ENCODE data around the gene IFT81.

Gene IFT81

DNA sequence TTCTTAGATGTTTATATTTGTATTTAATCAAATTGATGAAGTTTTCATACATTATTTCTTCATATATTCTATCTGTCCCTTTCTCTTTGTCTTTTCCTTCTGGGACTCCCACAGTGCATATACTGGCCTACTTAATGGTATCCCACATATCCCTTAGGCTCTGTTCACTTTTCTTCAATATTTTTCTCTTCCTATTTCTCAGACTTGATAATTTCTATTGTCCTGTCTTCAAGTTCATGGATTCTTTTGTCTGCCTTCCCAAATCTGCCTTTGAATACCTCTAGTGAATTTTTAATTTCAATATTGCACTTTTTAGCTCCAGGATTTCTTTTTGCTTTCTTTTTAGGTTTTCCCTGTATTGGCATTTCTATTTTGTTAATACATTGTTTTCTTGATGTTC is 33.4 kb downstream of the IFT81 start:
- in situ Hi-C loops (cut with HindIII; ENCODE audit: low sequenced_read_pairs) = no loop called here

DNA sequence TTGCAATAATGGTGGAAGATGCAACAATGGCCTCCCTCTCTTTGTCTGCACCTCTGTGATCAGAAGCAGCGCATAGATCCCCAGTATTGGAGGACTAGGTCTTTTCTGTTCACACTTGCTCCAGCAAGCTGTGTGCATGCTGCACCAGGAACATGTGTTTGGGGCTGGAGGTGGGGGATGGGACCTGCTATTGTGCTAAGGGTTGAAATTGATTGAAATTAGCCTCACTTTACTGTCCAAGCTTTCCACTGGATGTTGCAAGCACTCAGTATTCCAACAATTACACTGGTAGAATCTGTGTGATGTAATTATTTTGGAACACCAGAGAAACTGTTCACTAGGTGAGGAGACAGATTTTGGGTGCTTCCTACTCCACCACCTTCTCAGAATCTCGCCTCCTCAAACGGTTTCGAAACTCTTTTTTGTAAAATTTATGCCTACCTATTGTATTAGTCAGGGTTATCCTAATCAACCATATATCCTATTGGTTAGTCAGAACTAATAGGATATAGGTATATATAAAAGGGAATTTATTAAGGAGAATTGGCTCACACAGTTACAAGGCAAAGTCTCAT is 35.6 kb downstream of the IFT81 start:
- in situ Hi-C loops (cut with HindIII; ENCODE audit: low sequenced_read_pairs) = no loop called here

DNA sequence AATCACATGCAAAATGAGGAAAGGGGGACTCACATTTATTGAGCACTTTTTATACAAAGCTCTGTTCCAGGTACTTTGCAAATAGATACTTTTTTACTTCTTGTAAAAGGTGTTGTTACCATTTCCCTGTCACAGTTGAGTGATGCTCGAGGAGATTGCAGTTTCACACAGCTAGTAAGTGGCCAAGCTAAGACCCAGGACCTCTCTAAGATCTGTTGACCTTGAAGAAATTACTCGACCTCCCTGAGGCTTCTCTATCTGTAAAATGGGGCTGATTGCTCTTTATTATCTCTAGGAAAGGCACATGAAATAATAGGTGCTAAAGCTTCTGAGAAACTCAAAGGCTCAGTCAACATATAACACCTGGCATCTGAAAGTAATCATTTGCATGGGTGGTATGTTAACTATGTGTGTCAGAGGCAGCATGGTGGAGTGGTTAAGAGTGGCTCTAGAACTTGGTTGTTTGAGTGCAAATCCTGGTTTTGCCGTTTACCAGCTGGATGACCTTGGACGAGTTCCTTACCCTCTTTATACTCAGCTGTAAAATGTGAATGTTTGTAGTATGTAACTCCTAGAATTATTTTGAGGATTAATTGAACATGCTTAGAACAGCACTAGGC is 41.5 kb downstream of the IFT81 start:
- in situ Hi-C loops (cut with HindIII; ENCODE audit: low sequenced_read_pairs) = no loop called here

DNA sequence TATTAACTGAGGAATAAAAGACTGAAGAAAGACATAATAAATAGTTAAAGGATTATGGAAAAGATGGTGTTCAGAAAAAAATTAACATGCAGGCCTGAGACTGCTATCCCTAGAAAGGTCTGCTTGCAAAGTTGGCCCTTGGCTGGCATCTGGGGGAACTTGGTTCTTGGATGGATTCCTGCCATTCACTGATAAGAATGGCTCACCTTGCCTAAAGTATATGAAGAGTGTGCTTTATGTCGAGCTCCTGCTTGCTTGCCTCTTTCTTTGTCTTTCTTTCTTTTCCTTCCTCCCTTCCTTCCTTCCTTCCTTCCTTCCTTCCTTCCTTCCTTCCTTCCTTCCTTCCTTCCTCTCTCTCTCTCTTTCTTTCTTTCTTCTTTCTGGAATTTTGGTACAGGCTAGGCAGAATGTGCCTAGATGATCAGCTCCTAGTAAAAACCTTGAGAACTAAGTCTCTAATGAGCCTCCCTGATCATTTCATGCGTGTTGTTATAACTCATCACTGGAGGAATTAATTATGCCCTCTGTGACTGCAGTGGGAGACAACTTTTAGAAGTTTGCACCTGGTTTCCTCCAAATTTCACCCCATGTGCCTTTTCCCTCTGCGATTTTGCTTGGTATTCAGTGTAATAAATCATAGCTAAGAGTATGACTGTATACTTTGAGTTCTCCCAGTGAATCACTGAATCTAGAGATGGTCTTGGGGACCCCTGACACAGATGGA is 44.7 kb downstream of the IFT81 start:
- in situ Hi-C loops (cut with HindIII; ENCODE audit: low sequenced_read_pairs) = no loop called here

DNA sequence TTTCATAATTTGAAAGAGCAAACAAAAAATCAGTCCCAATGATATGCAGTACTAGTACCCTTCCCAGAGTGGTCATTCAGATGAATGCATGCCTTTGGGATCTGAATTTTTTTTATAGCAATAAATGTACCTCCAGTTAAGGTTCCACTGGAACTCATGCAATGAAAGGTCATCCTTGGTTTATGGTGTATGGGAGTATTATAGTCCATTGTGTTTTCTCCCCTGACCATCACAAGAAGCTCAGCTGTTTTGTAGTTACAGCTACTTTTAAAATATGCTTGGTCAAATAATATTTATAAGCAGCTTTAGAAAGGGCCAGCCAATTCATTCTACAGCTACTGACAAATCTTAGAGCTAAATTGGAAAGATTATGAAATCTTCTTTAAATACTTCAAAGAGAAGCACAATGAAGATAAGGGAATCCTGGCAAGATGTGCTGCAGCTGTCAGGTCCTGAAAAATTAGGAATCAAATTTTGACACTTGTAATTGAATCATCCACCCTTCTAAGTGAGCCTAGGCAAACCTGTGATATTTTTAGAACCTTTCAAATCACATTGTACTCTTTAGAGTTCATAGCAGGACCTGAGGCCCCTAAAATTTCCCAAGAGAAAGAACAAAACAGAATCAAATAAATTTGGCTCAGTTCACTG is 46.5 kb downstream of the IFT81 start:
- in situ Hi-C loops (cut with HindIII; ENCODE audit: low sequenced_read_pairs) = no loop called here

DNA sequence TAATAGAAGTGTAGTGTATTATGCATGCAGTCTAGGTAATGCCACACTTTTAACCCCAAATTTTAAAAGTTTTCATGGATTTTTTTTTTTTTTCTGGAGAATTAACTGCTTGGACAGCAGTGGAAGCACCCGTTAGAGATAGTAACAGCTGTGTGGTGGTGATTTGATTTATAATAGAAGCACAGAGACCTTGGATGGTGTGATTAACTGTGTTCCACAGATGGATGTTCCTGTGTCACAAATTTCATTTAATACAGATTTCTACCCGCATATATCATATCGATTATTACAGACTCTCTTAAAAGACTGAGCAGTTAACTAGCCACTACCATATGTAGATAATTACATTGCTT is 47.0 kb downstream of the IFT81 start:
- in situ Hi-C loops (cut with HindIII; ENCODE audit: low sequenced_read_pairs) = no loop called here

DNA sequence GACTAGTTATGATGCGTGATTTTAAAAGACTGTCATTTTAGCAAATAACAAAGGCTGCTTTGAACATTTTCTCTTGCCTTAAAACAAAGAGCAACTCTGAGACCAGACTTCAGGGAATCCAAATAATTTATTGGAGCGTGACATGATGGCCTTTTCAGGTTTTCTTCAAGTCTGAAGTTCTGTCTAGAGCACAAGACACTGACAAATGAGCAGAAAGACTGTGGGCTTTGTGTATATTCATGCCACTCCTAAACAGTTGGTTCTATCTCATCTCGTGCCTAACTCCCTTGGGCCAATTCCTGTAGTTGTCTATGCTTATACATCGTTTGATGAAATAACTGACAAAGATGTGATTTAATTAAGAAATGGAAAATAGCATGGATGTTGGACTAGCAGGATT is 47.5 kb downstream of the IFT81 start:
- in situ Hi-C loops (cut with HindIII; ENCODE audit: low sequenced_read_pairs) = no loop called here

DNA sequence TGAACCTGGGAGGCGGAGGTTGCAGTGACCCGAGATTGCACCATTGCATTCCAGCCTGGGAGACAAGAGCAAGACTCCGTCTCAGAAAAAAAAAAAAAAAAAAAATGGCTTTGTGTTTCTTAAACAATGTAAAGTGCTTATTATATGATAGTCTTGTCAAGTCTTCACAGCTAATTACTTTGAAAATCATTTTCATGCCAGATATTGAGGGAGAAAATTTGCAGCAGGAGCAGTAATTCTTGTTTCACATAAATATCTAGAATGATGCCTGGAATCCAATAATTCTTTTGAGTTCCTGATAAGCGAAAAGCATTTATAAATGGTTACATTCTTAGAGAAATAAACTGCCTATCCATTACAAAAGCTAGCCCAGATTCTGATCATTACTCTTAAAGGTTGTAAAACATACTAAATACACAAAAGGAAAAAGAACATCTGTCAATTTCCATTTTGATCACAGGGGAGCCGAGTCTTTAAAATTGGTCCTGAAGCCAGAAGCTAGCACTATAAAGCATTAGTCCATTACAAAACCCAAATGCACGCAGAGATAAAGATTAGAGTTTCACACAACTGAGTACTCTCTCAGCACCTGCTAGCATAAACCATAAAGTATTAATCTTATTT is 50.3 kb downstream of the IFT81 start:
- in situ Hi-C loops (cut with HindIII; ENCODE audit: low sequenced_read_pairs) = no loop called here

DNA sequence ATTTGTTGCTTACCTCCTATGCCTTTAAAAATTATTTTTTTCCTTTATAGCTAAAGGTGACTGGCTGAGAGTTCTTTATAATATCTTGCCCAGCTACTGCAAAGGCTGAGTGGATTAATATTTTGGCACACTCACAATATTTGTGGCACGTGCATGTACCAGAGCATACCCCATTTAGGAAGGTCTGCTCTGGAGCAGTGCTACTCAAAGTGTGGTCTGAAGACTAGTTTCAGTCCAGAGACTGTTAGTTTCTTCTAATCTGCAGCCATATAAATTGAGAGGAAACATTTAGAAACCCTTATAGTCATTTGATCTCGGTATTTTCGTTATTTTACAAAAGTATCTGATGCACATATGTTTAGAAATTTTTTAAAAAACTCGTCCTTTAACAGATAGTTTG is 51.0 kb downstream of the IFT81 start:
- in situ Hi-C loops (cut with HindIII; ENCODE audit: low sequenced_read_pairs) = no loop called here

DNA sequence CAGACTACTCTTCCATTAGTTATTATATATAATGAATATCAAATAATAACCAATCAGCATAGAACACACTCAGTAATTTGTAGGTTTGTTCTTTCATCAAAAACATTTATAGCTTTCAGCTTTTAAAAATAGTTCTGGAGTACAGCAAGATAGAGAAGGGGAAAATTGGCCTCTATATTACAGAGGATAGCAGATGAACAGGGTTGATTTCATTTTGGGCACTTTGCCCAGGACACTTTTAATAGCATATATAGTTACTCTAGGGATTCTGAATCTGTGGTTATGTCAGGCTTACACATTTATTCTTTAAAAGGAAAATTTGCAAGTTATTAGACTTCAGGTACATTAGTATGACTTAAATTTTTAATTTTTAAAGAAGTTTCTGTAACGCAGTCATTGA is 52.6 kb downstream of the IFT81 start:
- in situ Hi-C loops (cut with HindIII; ENCODE audit: low sequenced_read_pairs) = no loop called here

DNA sequence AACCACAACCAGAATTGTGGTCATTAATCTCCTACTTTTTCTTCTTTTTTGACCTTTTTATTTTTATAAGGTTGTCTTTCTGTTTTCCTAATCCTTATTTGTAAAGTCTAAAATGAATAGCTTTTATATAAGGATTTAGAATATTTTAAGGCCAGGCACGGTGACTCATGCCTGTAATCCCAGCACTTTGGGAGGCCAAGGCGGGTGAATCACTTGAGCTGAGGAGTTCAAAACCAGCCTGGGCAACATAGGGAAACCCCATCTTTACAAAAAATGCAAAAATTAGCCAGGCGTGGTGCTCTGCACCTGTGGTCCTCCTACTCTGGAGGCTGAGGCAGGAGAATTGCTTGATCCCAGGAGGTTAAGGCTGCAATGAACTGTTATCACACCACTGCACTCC is 55.1 kb downstream of the IFT81 start:
- in situ Hi-C loops (cut with HindIII; ENCODE audit: low sequenced_read_pairs) = no loop called here

DNA sequence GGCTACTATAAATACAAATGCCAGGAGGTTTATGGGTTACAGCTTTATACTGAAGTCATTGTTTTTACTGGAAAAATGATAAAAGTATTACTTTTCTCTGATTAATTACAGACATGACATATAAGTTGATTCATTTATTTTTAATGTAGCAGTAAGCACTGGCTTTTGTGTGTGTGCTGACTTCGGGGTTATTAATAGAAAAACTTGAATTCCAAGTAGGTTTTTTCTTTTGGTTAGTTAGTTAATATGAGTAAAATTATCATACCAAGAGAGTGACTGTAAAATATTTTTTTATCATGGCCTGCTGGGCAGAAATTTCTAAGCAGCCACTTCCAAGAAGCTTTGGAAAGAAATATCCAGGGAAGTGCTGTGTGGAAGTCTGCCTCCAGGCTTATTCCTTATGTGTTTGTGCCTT is 56.4 kb downstream of the IFT81 start:
- in situ Hi-C loops (cut with HindIII; ENCODE audit: low sequenced_read_pairs) = no loop called here

DNA sequence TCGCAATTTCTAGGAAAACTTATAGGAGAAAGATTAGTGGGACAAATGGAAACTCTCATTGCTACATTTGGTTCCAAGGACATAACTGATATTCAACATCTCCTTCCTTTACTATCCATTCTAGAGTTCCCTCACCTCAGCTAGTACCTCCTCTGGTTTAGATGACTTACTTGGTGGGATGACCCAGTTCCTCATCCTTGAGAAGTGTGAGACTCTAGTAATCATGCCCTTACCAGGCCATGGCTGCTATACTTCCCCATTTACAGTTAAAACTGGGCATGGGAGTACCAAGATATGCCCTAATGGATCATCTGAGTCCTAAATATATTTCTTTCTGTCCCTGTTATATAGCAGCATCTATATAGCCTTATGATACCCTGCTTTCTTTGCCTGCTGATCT is 58.1 kb downstream of the IFT81 start:
- in situ Hi-C loops (cut with HindIII; ENCODE audit: low sequenced_read_pairs) = no loop called here

DNA sequence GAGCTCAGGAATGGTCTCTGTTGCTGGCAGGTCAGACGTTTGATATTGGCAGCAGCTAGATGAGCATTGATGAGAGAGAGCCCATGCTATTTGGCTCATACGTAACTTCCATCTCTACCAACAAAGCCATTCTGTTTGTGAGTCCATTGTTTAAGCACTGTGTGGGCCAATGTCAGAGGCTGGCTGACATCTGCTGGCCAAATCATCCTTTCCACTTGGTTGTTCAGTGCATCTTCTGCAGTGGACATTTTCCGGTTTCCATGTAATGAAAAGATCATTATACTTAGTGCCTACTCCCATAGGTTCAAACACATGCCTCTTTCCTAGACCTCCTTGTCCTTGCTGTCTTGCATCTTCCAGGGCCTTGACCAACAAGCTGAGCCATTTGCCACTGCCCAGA is 59.2 kb downstream of the IFT81 start:
- in situ Hi-C loops (cut with HindIII; ENCODE audit: low sequenced_read_pairs) = no loop called here

DNA sequence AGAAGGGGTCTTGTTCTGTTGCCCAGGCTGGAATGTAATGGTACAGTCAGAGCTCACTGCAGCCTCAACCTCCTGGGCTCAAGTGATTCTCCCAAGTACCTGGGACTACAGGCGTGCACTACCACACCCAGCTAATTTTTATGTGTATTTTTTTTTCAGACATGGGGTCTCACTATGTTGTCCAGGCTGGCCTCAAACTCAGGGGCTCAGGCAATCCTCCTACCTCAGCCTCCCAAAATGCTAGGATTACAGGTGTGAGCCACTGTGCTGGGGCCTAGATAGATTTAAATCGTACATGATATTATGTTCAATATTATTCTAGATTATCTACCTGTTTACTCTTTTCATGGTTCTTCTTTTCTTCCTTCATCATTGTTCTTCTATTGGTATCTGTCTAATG is 61.5 kb downstream of the IFT81 start:
- in situ Hi-C loops (cut with HindIII; ENCODE audit: low sequenced_read_pairs) = no loop called here

DNA sequence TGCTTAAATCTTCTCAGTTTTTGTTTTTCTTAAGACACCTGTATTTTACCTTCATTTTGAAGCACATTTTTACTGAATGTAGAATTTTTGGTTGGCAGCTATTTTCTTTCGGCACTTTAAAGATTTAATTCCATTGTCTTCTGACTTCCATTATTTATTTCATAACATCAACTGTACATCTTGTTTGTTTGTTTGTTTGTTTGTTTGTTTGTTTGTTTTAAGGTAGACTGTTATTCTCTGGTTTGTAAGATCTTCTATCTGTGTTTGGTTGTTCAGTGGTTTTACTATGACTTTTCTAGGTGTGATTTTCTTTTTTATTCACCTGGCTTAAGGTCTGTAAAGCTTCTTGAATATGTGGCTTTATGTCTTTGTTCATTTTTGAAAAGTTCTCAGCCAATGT is 61.9 kb downstream of the IFT81 start:
- in situ Hi-C loops (cut with HindIII; ENCODE audit: low sequenced_read_pairs) = no loop called here

DNA sequence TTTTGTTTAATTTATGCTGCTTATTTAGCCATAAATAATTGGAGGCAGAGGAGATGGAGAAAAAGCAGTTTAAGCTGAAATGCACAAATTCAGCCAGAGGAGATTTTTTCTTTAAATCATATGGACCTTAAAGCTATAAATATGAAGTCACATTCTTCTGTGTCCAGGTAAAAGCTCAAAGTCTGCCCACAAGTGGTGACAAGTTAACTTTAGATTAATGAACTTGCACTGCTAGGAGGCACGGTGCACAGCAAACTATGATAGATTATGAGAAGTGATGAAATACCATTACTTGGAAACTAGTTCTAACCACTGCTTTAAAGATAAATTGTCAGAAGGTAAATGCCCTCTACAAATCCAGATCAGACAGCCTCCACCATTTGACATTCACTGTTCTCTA is 69.0 kb downstream of the IFT81 start:
- in situ Hi-C loops (cut with HindIII; ENCODE audit: low sequenced_read_pairs) = no loop called here

DNA sequence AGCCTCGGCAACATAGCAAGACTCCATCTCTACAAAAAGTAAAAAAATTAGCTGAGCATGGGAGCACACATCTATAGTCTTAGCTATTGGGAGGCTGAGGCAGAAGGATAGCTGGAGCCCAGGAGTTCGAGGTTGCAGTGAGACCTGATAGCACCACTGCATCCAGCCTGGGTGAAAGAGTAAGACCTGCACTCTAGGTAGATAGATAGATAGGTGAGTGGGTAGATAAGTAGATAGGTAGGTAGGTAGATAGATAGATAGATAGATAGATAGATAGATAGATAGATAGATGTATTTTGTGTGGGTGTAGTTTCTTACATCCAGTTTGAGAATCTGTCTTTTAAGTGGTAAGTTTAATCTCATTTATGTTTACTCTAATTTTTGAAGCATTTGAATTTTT is 72.8 kb downstream of the IFT81 start:
- in situ Hi-C loops (cut with HindIII; ENCODE audit: low sequenced_read_pairs) = no loop called here

DNA sequence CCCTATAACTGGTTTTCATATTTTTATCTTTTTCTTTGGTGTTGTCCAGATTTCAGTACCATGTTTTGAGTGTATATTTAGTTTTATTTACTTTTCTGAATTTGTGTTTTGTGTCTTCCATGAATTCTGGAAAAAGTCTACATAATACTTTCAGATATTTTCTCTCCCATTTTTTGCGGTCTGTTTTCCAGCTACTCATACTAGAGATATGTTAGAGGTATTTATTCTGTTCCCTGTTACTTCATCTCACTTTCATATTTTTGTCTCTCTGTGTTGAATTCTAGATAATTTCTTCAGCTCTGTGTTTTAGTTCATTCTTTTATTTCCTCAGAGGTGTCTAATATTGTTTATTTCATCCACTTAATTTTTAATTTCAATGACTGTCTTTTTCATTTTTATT is 74.2 kb downstream of the IFT81 start:
- in situ Hi-C loops (cut with HindIII; ENCODE audit: low sequenced_read_pairs) = no loop called here

DNA sequence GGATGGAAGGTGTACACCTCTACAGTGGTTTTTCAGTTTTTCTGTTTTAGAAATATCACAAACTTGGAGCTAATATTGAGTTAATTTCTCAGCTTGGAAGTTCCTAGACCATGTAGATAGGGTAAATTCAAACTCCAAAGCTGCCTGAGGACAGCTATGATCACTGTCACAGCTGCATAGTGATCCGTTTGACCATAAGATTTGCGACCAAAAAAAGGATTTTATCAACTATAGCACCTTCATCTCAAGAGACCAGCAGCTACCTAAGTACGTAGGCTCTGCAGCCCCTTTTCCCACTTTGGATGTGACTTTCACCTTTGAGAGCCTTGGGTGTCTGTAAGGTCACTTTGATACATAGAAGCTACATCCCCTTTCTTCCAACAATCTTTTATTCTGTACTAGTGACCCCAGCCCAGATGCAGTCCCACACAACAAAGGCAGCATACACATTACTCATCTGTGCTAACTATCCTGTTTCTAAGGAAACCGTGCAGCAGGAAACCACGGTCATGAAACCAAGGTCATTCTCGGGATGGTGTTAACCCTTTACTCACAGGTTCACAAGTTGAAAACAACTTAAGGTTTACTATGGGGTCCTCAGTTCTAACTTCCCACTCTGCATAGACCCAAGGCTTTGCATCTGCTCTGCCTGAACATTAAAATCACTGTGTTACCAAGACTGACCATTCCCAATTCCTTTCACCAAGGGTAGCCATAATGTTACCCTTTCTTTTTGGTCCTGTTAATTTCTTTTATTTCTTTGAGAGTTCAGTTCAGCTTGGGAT is 75.4 kb downstream of the IFT81 start:
- in situ Hi-C loops (cut with HindIII; ENCODE audit: low sequenced_read_pairs) = no loop called here

DNA sequence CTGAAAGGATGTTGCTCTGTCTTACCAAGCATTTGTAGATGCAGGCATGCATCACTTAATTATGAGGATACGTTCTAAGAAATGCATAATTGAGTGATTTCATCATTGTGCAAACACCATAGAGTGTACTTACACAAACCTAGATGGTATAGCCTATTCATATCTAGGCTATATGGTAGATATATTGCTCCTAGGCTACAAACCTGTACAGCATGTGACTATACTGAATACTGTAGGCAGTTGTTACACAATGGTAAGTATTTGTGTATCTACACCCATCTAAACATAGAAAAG is 75.9 kb downstream of the IFT81 start:
- in situ Hi-C loops (cut with HindIII; ENCODE audit: low sequenced_read_pairs) = no loop called here

Measured in DLD1 (cell line).